ENCODE data around the gene FBXO42. TPM values are rescaled to one million over a fixed set of nuclear protein-coding genes. Genes with fewer than 3 reads are reported as not detected.

Gene FBXO42
- total and polyA plus RNA-seq, 8 donors: 4.3 to 35.4 (median 13.9) TPM

- 52 to 60% (median 58%) methylated on average over 4 of the region's 4 CpGs for WGBS, 5 donors
- Histone ChIP-seq H3K27ac (peak overlapping the region in 1 of 5 donors; percentile 61), H3K4me3 (no peak overlapping the region), H3K27me3 (no peaks in the 10 kb centered on the region), H3K9me3 (no peaks in the 10 kb centered on the region), H3K4me1 (peaks cover 58 to 90% (median 75%) of the 10 kb centered on the region in 4 donors), H3K36me3 (peaks cover 0 to 11% (median 0%) of the 10 kb centered on the region in 4 donors)
- TF ChIP-seq EP300 (IDR thresholded peaks at IDR 0.05) (no peak), POLR2AphosphoS5 (IDR thresholded peaks at IDR 0.05) (no peak), CTCF (IDR thresholded peaks at IDR 0.05) (no peak), POLR2A (IDR thresholded peaks at IDR 0.05) (no peak)
- intact Hi-C loops (cut with DNase I; ENCODE audit: low total_unique reads): no loop called here
- DNase-seq: no peak
Observed at GRCh38 chr1:16376971-16377370, 24.7 kb upstream of the FBXO42 start.

GRCh38 chr1:16375521-16376340 is 23.5 kb upstream of the FBXO42 start:
- peaks cover 60 to 100% (median 83%) of the 10 kb centered on the region in 4 donors for H3K4me1 ChIP-seq
- peaks cover 0 to 11% (median 0%) of the 10 kb centered on the region in 4 donors for H3K36me3 ChIP-seq
- 50 to 58% (median 57%) methylated on average over 15 of the region's 15 CpGs for WGBS, 5 donors
- DNase-seq: peak in 1 of 2 donors; percentile 48
- intact Hi-C loops (cut with DNase I; ENCODE audit: low total_unique reads): no loop called here
- H3K9me3 ChIP-seq: no peaks in the 10 kb centered on the region
- peak overlapping the region; percentile 22 to 61 (median 48) for H3K27ac ChIP-seq
- H3K4me3 ChIP-seq: peak overlapping the region in 1 of 4 donors; percentile 6
- H3K27me3 ChIP-seq: no peaks in the 10 kb centered on the region
- no peak for TF ChIP-seq POLR2AphosphoS5 (IDR thresholded peaks at IDR 0.05)
- TF ChIP-seq POLR2A (IDR thresholded peaks at IDR 0.05): no peak
- no peak for TF ChIP-seq EP300 (IDR thresholded peaks at IDR 0.05)
- no peak for TF ChIP-seq CTCF (IDR thresholded peaks at IDR 0.05)

GRCh38 chr1:16374266-16374665 is 22.0 kb upstream of the FBXO42 start:
- Histone ChIP-seq H3K27ac (peak overlapping the region in 2 of 5 donors; percentile 9 to 33), H3K4me1 (peaks cover 62 to 100% (median 90%) of the 10 kb centered on the region in 4 donors), H3K4me3 (no peak overlapping the region), H3K36me3 (peaks cover 0 to 11% (median 0%) of the 10 kb centered on the region in 4 donors), H3K9me3 (no peaks in the 10 kb centered on the region), H3K27me3 (no peaks in the 10 kb centered on the region)
- WGBS, 5 donors: 62 to 92% (median 82%) methylated on average over 3 of the region's 3 CpGs
- no peak for DNase-seq
- TF ChIP-seq POLR2A (IDR thresholded peaks at IDR 0.05) (no peak), EP300 (IDR thresholded peaks at IDR 0.05) (no peak), POLR2AphosphoS5 (IDR thresholded peaks at IDR 0.05) (no peak), CTCF (IDR thresholded peaks at IDR 0.05) (no peak)
- intact Hi-C loops (cut with DNase I; ENCODE audit: low total_unique reads): no loop called here

- intact Hi-C loops (cut with DNase I; ENCODE audit: low total_unique reads): no loop called here
- Histone ChIP-seq H3K36me3 (peaks cover 0 to 11% (median 0%) of the 10 kb centered on the region in 4 donors), H3K27ac (peak overlapping the region in 1 of 5 donors; percentile 14), H3K9me3 (no peaks in the 10 kb centered on the region), H3K27me3 (no peaks in the 10 kb centered on the region), H3K4me1 (peaks cover 69 to 98% (median 88%) of the 10 kb centered on the region in 4 donors), H3K4me3 (no peak overlapping the region)
- DNase-seq: no peak
- TF ChIP-seq POLR2A (IDR thresholded peaks at IDR 0.05) (no peak), POLR2AphosphoS5 (IDR thresholded peaks at IDR 0.05) (no peak), CTCF (IDR thresholded peaks at IDR 0.05) (no peak), EP300 (IDR thresholded peaks at IDR 0.05) (no peak)
- 67 to 83% (median 77%) methylated on average over 3 of the region's 3 CpGs for WGBS, 5 donors
Observed at GRCh38 chr1:16372535-16373285, 20.4 kb upstream of the FBXO42 start.

Data from stomach (tissue), 9 donors.